CD4-positive, alpha-beta T cell treated with Interleukin-2 at 100 ng/mL for 4 hours (primary cell): ENCODE measurements around the gene TTC33.
"Not testable (repeated sequence)": the region's sequence is repeated elsewhere in the genome, so short reads cannot be mapped to it uniquely, and the experiment has no call there.

Experiments
- DNase-seq: peaks from one replicate; pipeline ENCODE4 v3.0.0-alpha.2; 2020; ENCODE audit warnings: low spot score

Gene TTC33

GRCh38 chr5:40679913-40680681 is 75.7 kb downstream of the TTC33 start, which contains the start of gene PTGER4:
PTGER4 (plus strand) TSS chr5:40679915; CDS start chr5:40680994, 1,079 bp downstream.
- DNase-seq = no peak

- peak; percentile 93 for DNase-seq
Measured at GRCh38 chr5:40679148-40679912, 76.4 kb downstream of the TTC33 start.

- no peak for DNase-seq
Measured at GRCh38 chr5:40678460-40679147, 77.2 kb downstream of the TTC33 start.

- peak; percentile 59 for DNase-seq
Measured at GRCh38 chr5:40678026-40678425, 77.7 kb downstream of the TTC33 start.

GRCh38 chr5:40677456-40677855 is 78.3 kb downstream of the TTC33 start:
- no peak for DNase-seq

GRCh38 chr5:40676613-40677343 is 79.0 kb downstream of the TTC33 start:
- DNase-seq = no peak

- peak; percentile 54 for DNase-seq
Measured at GRCh38 chr5:40675396-40676133, 80.2 kb downstream of the TTC33 start.

- DNase-seq = no peak
Measured at GRCh38 chr5:40674661-40675235, 81.0 kb downstream of the TTC33 start.

- DNase-seq = no peak
Measured at GRCh38 chr5:40672425-40672824, 83.3 kb downstream of the TTC33 start.

- no peak for DNase-seq
Measured at GRCh38 chr5:40669606-40670390, 86.0 kb downstream of the TTC33 start.

GRCh38 chr5:40667161-40667663 is 88.5 kb downstream of the TTC33 start:
- no peak for DNase-seq

GRCh38 chr5:40666657-40667056 is 89.1 kb downstream of the TTC33 start:
- no peak for DNase-seq

- no peak for DNase-seq
Measured at GRCh38 chr5:40665635-40666298, 90.0 kb downstream of the TTC33 start.

- DNase-seq = no peak
Measured at GRCh38 chr5:40660751-40661150, 95.0 kb downstream of the TTC33 start.

GRCh38 chr5:40656766-40657165 is 99.0 kb downstream of the TTC33 start:
- DNase-seq = no peak

- DNase-seq = not testable (repeated sequence)
Measured at GRCh38 chr5:40656091-40656490, 99.7 kb downstream of the TTC33 start.

GRCh38 chr5:40655138-40655537 is 100.6 kb downstream of the TTC33 start:
- peak; percentile 45 for DNase-seq

GRCh38 chr5:40654377-40654991 is 101.3 kb downstream of the TTC33 start:
- DNase-seq = no peak
